Suprapubic skin (tissue), 4 donors: ENCODE measurements around the gene SORL1-AS1.

Experiments
- DNase-seq, 2 donors: peaks; one replicate each; pipeline ENCODE4 v3.0.0-alpha.2; 2019; ENCODE audit warnings: low spot score in 2 of 2
- H3K27ac ChIP-seq: fragments of 200-600 bp; sonication (generic); one replicate; pipeline ENCODE4 v1.5.1; 2019
- H3K27me3 ChIP-seq: fragments of 200-600 bp; sonication (generic); one replicate; pipeline ENCODE4 v1.5.1; 2019
- H3K36me3 ChIP-seq: fragments of 200-600 bp; sonication (generic); one replicate; pipeline ENCODE4 v1.5.1; 2019
- H3K4me1 ChIP-seq: fragments of 200-600 bp; sonication (generic); one replicate; pipeline ENCODE4 v1.5.1; 2019
- H3K4me3 ChIP-seq: fragments of 200-600 bp; sonication (generic); one replicate; pipeline ENCODE4 v1.5.1; 2019; ENCODE audit warnings: mild to moderate bottlenecking
- H3K9me3 ChIP-seq: fragments of 200-600 bp; sonication (generic); one replicate; pipeline ENCODE4 v1.5.1; 2019
- CTCF ChIP-seq, 2 donors: fragments of 200-600 bp in 1 of 2; fragments of 450-650 bp in 1 of 2; sonication (generic) in 1 of 2; IDR thresholded peaks; one replicate each; pipeline ENCODE4 v1.5.1; 2016 to 2019; ENCODE audit warnings: antibody characterized with exemption in 2 of 2, mild to moderate bottlenecking in 1 of 2, moderate library complexity in 1 of 2
- EP300 ChIP-seq: sonication (generic); formaldehyde crosslinking; IDR thresholded peaks from one replicate; pipeline ENCODE4 v1.6.1; 2017; ENCODE audit warnings: antibody characterized with exemption
- POLR2A ChIP-seq, 2 donors: fragments of 450-650 bp; IDR thresholded peaks; one replicate each; pipeline ENCODE4 v1.6.1; 2017; ENCODE audit warnings: antibody characterized with exemption in 2 of 2, mild to moderate bottlenecking in 2 of 2, moderate library complexity in 2 of 2
- POLR2AphosphoS5 ChIP-seq, 3 donors: sonication (generic); formaldehyde crosslinking; IDR thresholded peaks; one replicate each; pipeline ENCODE4 v1.6.1; 2017; ENCODE audit warnings: antibody characterized with exemption in 3 of 3
- WGBS: methylation state at CpG from one replicate; pipeline ENCODE4 v1.1.5; 2018; 5-methylcytosine and 5-hydroxymethylcytosine counted together

SORL1-AS1 gene

GRCh38 chr11:121418625-121419114 is 34.1 kb downstream of the SORL1-AS1 start:
- no peak for TF ChIP-seq CTCF (IDR thresholded peaks at IDR 0.05)
- TF ChIP-seq POLR2A (IDR thresholded peaks at IDR 0.05), result no peak
- TF ChIP-seq EP300, result no peak
- TF ChIP-seq POLR2AphosphoS5 (IDR thresholded peaks at IDR 0.05), result no peak
- no peak overlapping the region for H3K4me3 ChIP-seq
- no peaks in the 10 kb centered on the region for H3K36me3 ChIP-seq
- H3K27ac ChIP-seq, result no peak overlapping the region
- 66% methylated on average over 7 of the region's 7 CpGs for WGBS
- DNase-seq, result no peak
- H3K27me3 ChIP-seq, result no peaks in the 10 kb centered on the region
- H3K4me1 ChIP-seq, result peaks cover 41% of the 10 kb centered on the region
- no peaks in the 10 kb centered on the region for H3K9me3 ChIP-seq

GRCh38 chr11:121417607-121418006 is 35.2 kb downstream of the SORL1-AS1 start:
- no peak for DNase-seq
- Histone ChIP-seq H3K9me3 (no peaks in the 10 kb centered on the region), H3K4me3 (no peak overlapping the region), H3K36me3 (no peaks in the 10 kb centered on the region), H3K27me3 (no peaks in the 10 kb centered on the region), H3K4me1 (peaks cover 41% of the 10 kb centered on the region), H3K27ac (peak overlapping the region; percentile 39)
- TF ChIP-seq EP300 (no peak), POLR2AphosphoS5 (IDR thresholded peaks at IDR 0.05) (no peak), POLR2A (IDR thresholded peaks at IDR 0.05) (no peak), CTCF (IDR thresholded peaks at IDR 0.05) (no peak)
- WGBS, result 40% methylated on average over 2 of the region's 2 CpGs

GRCh38 chr11:121417055-121417551 is 35.7 kb downstream of the SORL1-AS1 start:
- Histone ChIP-seq H3K9me3 (no peaks in the 10 kb centered on the region), H3K27me3 (no peaks in the 10 kb centered on the region), H3K4me3 (no peak overlapping the region), H3K27ac (peak overlapping the region; percentile 39), H3K36me3 (no peaks in the 10 kb centered on the region), H3K4me1 (peaks cover 41% of the 10 kb centered on the region)
- no peak for TF ChIP-seq POLR2A (IDR thresholded peaks at IDR 0.05)
- peak in 1 of 3 donors; percentile 46 for TF ChIP-seq POLR2AphosphoS5 (IDR thresholded peaks at IDR 0.05)
- no peak for TF ChIP-seq CTCF (IDR thresholded peaks at IDR 0.05)
- WGBS, result 14% methylated on average over 7 of the region's 7 CpGs
- peak; percentile 92 for DNase-seq

- no peak overlapping the region for H3K4me3 ChIP-seq
- no peaks in the 10 kb centered on the region for H3K9me3 ChIP-seq
- peaks cover 41% of the 10 kb centered on the region for H3K4me1 ChIP-seq
- H3K36me3 ChIP-seq, result no peaks in the 10 kb centered on the region
- no peak overlapping the region for H3K27ac ChIP-seq
- H3K27me3 ChIP-seq, result no peaks in the 10 kb centered on the region
- WGBS, result 0% methylated on average over 1 of the region's 1 CpG
- TF ChIP-seq POLR2AphosphoS5 (IDR thresholded peaks at IDR 0.05), result no peak
- TF ChIP-seq POLR2A (IDR thresholded peaks at IDR 0.05), result no peak
- no peak for TF ChIP-seq CTCF (IDR thresholded peaks at IDR 0.05)
- TF ChIP-seq EP300, result no peak
- no peak for DNase-seq
These were observed 36.9 kb downstream of the SORL1-AS1 start for GRCh38 chr11:121415856-121416255.

- Histone ChIP-seq H3K27me3 (no peaks in the 10 kb centered on the region), H3K4me1 (peaks cover 31% of the 10 kb centered on the region), H3K9me3 (no peaks in the 10 kb centered on the region), H3K36me3 (no peaks in the 10 kb centered on the region), H3K27ac (no peak overlapping the region), H3K4me3 (no peak overlapping the region)
- TF ChIP-seq POLR2A (IDR thresholded peaks at IDR 0.05), result no peak
- no peak for TF ChIP-seq POLR2AphosphoS5 (IDR thresholded peaks at IDR 0.05)
- TF ChIP-seq CTCF (IDR thresholded peaks at IDR 0.05), result no peak
- no peak for TF ChIP-seq EP300
- 86% methylated on average over 2 of the region's 2 CpGs for WGBS
- DNase-seq, result no peak
These were observed 38.4 kb downstream of the SORL1-AS1 start for GRCh38 chr11:121414141-121414913.
